Measurements from ENCODE around the gene FOXL3.
A peak's percentile ranks its signal among the peaks of the same experiment; 100 is the strongest.
"Not testable (repeated sequence)": the region's sequence is repeated elsewhere in the genome, so short reads cannot be mapped to it uniquely, and the experiment has no call there.

Gene FOXL3

DNA sequence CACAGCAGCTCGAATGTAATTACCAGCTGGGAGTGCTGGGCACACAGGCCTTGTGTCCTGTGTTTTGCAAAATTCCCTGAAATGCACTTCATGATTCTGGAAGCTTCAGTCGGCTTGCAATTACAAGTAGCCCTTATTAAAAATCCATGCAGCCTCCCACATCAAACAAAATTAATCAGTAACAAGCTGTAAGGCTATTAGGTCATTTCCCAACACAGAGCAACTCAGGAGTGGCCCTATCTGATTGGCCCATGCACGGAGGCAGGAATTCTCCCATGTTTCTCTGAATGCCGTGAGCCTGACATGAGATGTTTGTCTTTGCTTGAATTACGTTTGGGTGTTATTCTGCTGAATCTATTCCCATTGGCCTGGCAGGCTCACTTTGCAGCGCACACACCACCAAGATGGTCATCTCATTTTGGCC, 36.9 kb downstream of the FOXL3 start:
- DNase-seq = no peak

GRCh38 chr7:327233-327931, 37.4 kb downstream of the FOXL3 start:
- DNase-seq = no peak

DNA sequence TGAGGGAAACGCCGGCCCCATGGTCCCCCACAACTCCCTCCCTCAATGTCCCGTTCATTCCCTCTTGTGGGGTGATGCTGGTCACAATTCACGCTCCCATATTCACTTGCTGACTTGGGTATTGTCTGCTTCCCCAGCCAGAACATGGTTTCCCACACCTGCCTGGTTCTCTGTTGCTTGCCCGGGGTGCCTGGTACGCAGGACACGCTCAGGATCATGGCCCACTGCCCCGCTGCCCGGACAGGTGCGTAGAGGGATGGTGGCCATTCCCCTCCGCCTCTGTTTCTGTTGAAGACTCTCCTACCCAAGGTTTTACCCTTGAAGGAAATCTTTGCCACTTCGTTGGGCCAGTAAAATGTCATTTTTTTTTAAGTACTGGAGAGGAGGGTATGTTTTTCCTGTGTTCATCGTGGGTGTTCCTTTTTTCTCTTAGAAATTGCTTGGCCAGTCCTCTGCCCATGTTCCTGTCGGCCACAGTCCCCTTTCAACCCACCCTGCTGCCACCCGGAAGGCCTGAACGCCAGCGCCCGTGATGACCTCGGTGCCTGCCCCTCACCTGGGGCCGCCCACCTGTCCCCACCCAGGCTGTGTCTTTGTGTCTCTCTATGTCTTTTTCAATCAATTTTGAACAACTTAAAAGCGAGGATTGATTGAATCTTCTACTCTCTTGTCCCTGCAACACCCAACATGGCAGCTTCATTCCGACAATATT, 38.2 kb downstream of the FOXL3 start:
- no peak for DNase-seq

- DNase-seq = no peak
Measured at GRCh38 chr7:329691-330281, 39.8 kb downstream of the FOXL3 start.

- no peak for DNase-seq
Measured at GRCh38 chr7:330511-331230, 40.7 kb downstream of the FOXL3 start.

DNA sequence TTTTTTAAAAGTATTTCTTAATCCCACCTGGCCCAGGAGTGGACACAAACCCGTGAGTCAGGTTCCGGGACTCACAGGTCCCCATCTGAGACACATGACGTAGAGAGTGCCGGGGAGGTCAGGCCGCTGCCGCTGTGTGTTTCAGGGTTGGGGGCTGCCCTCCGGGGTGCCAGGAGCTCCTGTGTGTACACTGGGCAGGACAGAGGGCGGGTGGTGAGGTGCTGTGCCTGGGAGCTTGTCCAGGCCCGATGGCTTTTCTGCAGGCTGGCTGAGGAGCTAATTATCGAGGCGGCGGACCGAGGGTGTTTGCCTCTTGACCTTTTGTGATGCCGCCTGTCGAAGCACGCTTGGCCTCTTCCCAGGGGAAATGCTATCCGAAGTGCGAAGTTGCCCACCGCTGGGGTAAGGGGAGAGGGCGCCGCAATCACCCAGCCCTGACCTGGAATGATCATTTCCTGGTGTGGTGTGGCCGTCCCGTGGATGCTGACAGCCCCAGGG, 42.1 kb downstream of the FOXL3 start:
- DNase-seq = no peak

- peak; percentile 25 for DNase-seq
Measured at GRCh38 chr7:332646-333392, 42.8 kb downstream of the FOXL3 start.

DNA sequence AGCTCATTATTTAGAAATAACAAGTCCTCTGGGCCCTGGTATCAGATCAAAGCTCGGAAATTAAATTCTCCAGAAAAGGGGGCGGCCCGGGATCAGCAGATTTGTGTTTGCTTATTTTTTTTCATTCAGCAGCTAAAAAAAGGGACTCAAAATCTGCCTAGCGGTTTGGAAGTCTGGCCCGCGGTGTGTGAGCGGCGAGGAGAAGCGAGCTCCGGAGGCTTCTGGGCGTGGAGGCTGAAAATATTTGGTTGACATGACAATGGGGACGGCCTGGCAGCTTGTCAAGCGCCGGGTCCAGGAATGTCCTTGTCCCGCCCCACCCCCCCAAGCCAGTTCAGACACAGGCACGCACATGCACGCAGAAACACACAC, 43.4 kb downstream of the FOXL3 start:
- DNase-seq = peak; percentile 9

- no peak for DNase-seq
Measured at GRCh38 chr7:334618-335357, 44.8 kb downstream of the FOXL3 start.

GRCh38 chr7:335358-336148, 45.6 kb downstream of the FOXL3 start:
- DNase-seq = no peak

DNA sequence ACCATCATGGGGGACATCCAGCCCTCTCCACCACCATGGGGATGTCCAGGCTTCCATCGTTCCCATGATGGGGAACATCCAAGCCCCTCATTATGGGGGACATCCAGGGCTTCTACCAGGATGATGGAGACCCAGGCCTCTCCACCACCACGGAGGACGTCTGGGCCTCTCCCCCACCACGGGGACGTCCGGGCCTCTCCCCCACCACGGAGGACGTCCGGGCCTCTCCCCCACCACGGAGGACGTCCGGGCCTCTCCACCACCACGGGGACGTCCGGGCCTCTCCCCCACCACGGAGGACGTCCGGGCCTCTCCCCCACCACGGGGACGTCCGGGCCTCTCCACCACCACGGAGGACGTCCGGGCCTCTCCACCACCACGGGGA, 46.2 kb downstream of the FOXL3 start:
- not testable (repeated sequence) for DNase-seq

DNA sequence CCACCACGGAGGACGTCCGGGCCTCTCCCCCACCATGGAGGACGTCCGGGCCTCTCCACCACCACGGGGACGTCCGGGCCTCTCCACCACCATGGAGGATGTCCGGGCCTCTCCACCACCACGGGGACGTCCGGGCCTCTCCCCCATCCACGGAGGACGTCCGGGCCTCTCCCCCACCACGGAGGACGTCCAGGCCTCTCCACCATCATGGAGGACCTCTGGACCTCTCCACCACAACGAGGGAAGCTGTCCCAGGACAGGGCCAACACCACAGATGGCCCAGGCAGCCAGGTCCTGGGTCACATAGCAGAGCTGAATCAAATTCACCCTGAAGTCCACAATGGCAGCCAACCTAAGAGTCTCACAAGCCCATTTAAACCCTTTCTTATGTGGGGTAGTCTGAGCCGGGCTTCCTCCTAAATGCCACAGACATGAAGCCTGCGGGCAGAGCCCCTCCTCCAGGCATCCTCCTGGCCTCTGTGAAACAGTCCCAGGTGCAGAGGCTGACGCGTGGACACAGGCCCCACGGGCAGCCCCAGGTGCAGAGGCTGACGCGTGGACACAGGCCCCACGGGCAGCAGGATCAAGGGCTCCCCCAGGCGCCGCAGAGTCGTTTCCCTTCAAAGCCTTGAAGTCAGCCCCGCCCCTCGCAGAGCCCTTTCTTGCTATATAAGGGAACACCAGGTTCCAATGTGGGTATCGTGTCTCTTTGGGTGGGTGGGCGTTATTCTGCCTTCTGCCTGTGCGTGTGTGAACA, 47.0 kb downstream of the FOXL3 start:
- no peak for DNase-seq

GRCh38 chr7:337567-337951, 47.6 kb downstream of the FOXL3 start:
- DNase-seq = no peak

- DNase-seq = no peak
Measured at GRCh38 chr7:338295-339061, 48.5 kb downstream of the FOXL3 start.

DNA sequence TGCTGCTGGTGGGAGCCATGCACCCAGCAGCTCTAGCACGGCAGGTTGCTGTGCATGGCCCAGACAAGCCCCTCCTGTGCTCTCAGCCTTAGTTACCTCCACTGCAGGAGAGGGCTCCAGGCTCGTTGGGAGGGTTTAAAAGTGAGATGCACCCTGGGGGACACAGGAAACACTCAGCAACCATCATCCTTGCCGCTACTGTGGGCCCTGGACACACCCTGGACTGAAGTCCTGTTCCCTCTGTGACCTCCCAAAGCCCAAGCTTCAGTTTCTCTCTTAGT, 49.0 kb downstream of the FOXL3 start:
- no peak for DNase-seq

- DNase-seq = no peak
Measured at GRCh38 chr7:339696-340095, 49.7 kb downstream of the FOXL3 start.

DNA sequence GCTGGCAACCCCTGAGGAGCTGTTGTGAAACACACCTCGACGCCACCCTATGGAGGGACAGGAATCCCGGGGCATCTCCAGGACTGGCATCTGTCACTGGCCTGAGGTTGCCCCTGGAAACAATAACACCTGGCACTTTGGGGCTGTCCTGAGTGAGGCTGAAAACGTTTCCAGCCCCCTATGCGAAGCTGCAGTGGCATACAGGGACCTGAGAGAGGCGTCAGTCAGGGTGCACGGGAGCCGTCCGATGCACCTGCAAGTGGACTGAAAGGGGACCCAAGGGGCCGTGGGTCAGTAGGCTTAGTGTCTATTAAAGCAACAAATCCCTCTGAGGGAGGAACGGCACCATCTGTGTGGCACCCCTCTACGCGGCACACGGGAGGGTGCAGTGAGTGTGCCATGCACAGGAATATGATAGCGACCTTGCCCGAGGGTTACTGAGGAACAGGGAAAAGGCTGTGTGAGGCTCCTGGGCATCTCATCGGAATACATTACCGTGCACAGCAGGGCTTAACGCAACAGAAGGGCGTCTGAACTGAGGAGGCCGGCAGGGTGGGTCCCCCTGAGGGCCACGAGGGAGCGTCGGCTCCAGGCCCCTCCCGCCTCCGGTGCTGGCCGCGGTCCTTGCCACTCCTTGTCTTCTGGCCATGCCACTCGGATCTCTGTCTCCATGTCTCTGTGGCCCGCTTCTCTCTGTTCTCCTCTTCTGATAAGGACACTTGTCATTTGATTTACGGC, 50.4 kb downstream of the FOXL3 start:
- no peak for DNase-seq
